A673 (cell line): ENCODE results near the gene ZSWIM9. TPM values are rescaled to one million over a fixed set of nuclear protein-coding genes. Genes with fewer than 3 reads are reported as not detected.

Experiments
- BruUV-seq: library from RNA; stranded (reverse); fragments of 400-500 nt; replicated peaks from 2 replicates; lab custom pipeline; 2021; lab: Mats Ljungman, UMichigan
- CTCF ChIA-PET: fragments of 300-600 bp; sonication (Branson Sonifier 250); formaldehyde crosslinking; loops from one replicate; lab custom pipeline; 2022; ENCODE audit warnings: antibody characterized with exemption; lab: Charles Lee
- POLR2A ChIA-PET: fragments of 300-600 bp; sonication (Branson Sonifier 250); formaldehyde crosslinking; loops from one replicate; lab custom pipeline; 2022; ENCODE audit warnings: antibody characterized with exemption; ENCODE audit not compliant: low non-redundant PET; lab: Charles Lee
- DNase-seq: peaks from one replicate; pipeline ENCODE4 v3.0.0-alpha.2; 2015; ENCODE audit warnings: low spot score
- H3K27ac ChIP-seq: fragments of 200-600 bp; sonication (generic); 2 replicates; pipeline ENCODE4 v1.5.1; 2016; ENCODE audit warnings: mixed run types, low read depth, mild to moderate bottlenecking, mixed read lengths, antibody characterized with exemption, low read length; ENCODE audit not compliant: poor library complexity, severe bottlenecking
- H3K27me3 ChIP-seq: fragments of 200-600 bp; sonication (generic); replicated peaks from 2 replicates; pipeline ENCODE4 v1.6.1; 2017; ENCODE audit warnings: mixed run types, low read depth, mild to moderate bottlenecking, mixed read lengths, antibody characterized with exemption, low read length; ENCODE audit not compliant: insufficient read depth, poor library complexity
- H3K36me3 ChIP-seq: fragments of 200-600 bp; sonication (generic); 2 replicates; pipeline ENCODE4 v1.6.1; 2016; ENCODE audit warnings: mixed run types, mild to moderate bottlenecking, mixed read lengths, antibody characterized with exemption, low read length; ENCODE audit not compliant: insufficient read depth, poor library complexity, severe bottlenecking
- H3K4me1 ChIP-seq: fragments of 200-600 bp; sonication (generic); 2 replicates; pipeline ENCODE4 v1.6.1; 2017; ENCODE audit warnings: mixed run types, mild to moderate bottlenecking, mixed read lengths, antibody characterized with exemption, low read length; ENCODE audit not compliant: insufficient read depth, poor library complexity, severe bottlenecking
- H3K4me3 ChIP-seq: fragments of 200-600 bp; sonication (generic); 2 replicates; pipeline ENCODE4 v1.5.1; 2016; ENCODE audit warnings: low read depth, mixed run types, mild to moderate bottlenecking, mixed read lengths, low read length; ENCODE audit not compliant: poor library complexity, severe bottlenecking
- H3K9me3 ChIP-seq: fragments of 200-600 bp; sonication (generic); 2 replicates; pipeline ENCODE4 v1.6.1; 2016; ENCODE audit warnings: mixed run types, low read depth, mild to moderate bottlenecking, mixed read lengths, antibody characterized with exemption, low read length; ENCODE audit not compliant: poor library complexity, severe bottlenecking
- CTCF ChIP-seq: fragments of 300-800, 200-600 bp; sonication (generic); conservative IDR thresholded peaks from 2 replicates; pipeline ENCODE4 v1.5.1; 2017; ENCODE audit warnings: low read depth, mild to moderate bottlenecking, antibody characterized with exemption, low read length, moderate library complexity, mixed read lengths
- EZH2 ChIP-seq: fragments of 200-600 bp; sonication (generic); IDR thresholded peaks from 2 replicates; pipeline ENCODE4 v1.6.1; 2017; ENCODE audit warnings: borderline replicate concordance, low read depth, mild to moderate bottlenecking, mixed read lengths, antibody characterized with exemption, low read length; ENCODE audit not compliant: poor library complexity, severe bottlenecking
- intact Hi-C: fragments of 100-400 bp; cut with micrococcal nuclease; formaldehyde crosslinking; loops from one replicate; pipeline ENCODE4 v1.10.0; 2022; ENCODE audit not compliant: unreplicated experiment
- total RNA-seq: library from RNA; stranded (reverse); gene quantifications from 2 replicates; pipeline ENCODE4 v1.2.3, GENCODE V29; 2021

ZSWIM9 gene
- total RNA-seq, 1 experiment from 2014 or later, result 12.0 TPM

GRCh38 chr19:48203222-48203793 lies 32.8 kb downstream of the ZSWIM9 start:
- POLR2A ChIA-PET, result interaction anchor here (0.6 to 1.0 kb wide), 6 partner anchors 9 to 412 kb away, joined by 3 to 5 read pairs (median 3); no protein-coding TSS in a partner anchor
- no peaks in the 10 kb centered on the region for H3K36me3 ChIP-seq
- peaks cover 6% of the 10 kb centered on the region for H3K4me1 ChIP-seq
- no peaks in the 10 kb centered on the region for H3K27me3 ChIP-seq
- BruUV-seq, result TSS peak; percentile 87
- H3K27ac ChIP-seq, result peak overlapping the region; percentile 72
- H3K9me3 ChIP-seq, result no peaks in the 10 kb centered on the region
- no peak for DNase-seq
- no peak for TF ChIP-seq EZH2
- no peak for TF ChIP-seq CTCF
- intact Hi-C loops, result loop anchor here (5.0 kb wide), 1 partner anchor 44 kb away; no protein-coding TSS in a partner anchor
- CTCF ChIA-PET, result interaction anchor here (0.6 to 2.2 kb wide), 6 partner anchors 9 to 240 kb away, joined by 3 to 14 read pairs (median 4); no protein-coding TSS in a partner anchor
- H3K4me3 ChIP-seq, result peak overlapping the region; percentile 57

- POLR2A ChIA-PET, result interaction anchor here (0.6 to 1.0 kb wide), 6 partner anchors 9 to 413 kb away, joined by 3 to 5 read pairs (median 3); no protein-coding TSS in a partner anchor
Observed at GRCh38 chr19:48203794-48204628, 33.5 kb downstream of the ZSWIM9 start.

More at GRCh38 chr19:48203794-48204628, 33.5 kb downstream of the ZSWIM9 start:
- peak overlapping the region; percentile 57 for H3K4me3 ChIP-seq
- BruUV-seq, result no TSS peak
- intact Hi-C loops, result loop anchor here (5.0 kb wide), 1 partner anchor 43 kb away; no protein-coding TSS in a partner anchor
- H3K4me1 ChIP-seq, result peaks cover 6% of the 10 kb centered on the region
- DNase-seq, result peak; percentile 99
- TF ChIP-seq CTCF, result no peak
- no peak for TF ChIP-seq EZH2
- H3K27me3 ChIP-seq, result no peaks in the 10 kb centered on the region
- H3K27ac ChIP-seq, result peak overlapping the region; percentile 72
- CTCF ChIA-PET, result interaction anchor here (0.6 to 2.2 kb wide), 8 partner anchors 10 to 242 kb away, joined by 3 to 14 read pairs (median 3); no protein-coding TSS in a partner anchor
- no peaks in the 10 kb centered on the region for H3K36me3 ChIP-seq
- H3K9me3 ChIP-seq, result no peaks in the 10 kb centered on the region
